PC-9 (cell line): ENCODE measurements around the gene EXD3.

Source experiments
- CTCF ChIP-seq: fragments of 200-600 bp; sonication (generic); conservative IDR thresholded peaks from 2 replicates; pipeline ENCODE4 v1.6.1; 2017; ENCODE audit warnings: mixed run types, antibody characterized with exemption, mild to moderate bottlenecking, moderate library complexity
- EZH2 ChIP-seq: fragments of 200-600 bp; sonication (generic); IDR thresholded peaks from 2 replicates; pipeline ENCODE4 v1.8.0; 2017; ENCODE audit warnings: antibody characterized with exemption, low read depth

GRCh38 chr9:137389428-137389746 is 33.6 kb downstream of the EXD3 start:
- TF ChIP-seq CTCF (no peak), EZH2 (no peak)
